Activated T-helper 1 cell treated with Interleukin-2 at 50 U/mL for 16 hours (primary cell): ENCODE results near the gene CNN2.

Source experiments
- DNase-seq: peaks from one replicate; pipeline ENCODE4 v3.0.0-alpha.2; 2020; ENCODE audit warnings: low read depth

The CNN2 gene

GRCh38 chr19:1026783-1027649 is 608 bp downstream of the CNN2 start:
- DNase-seq, result no peak

DNA sequence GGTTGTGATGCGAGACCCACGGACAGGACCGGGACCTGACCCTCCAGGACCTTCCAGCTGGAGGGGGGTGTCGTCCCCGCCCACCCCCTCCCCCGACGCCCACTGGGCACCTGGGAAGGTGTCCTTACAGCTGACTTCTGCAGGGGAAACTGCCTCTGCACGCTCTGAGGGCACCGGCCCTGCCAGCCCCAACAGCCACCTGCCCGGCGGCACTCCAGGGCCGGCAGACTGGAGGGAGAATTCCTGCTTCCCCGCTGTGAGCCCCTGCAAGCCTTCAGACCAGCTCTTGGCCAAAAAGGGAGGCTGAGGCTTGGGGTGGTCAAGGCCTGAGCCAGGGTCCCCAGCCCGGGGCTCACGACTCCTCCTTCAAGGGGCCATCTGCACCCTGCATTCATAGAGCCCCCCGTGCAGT is 1.2 kb downstream of the CNN2 start:
- DNase-seq, result no peak

DNA sequence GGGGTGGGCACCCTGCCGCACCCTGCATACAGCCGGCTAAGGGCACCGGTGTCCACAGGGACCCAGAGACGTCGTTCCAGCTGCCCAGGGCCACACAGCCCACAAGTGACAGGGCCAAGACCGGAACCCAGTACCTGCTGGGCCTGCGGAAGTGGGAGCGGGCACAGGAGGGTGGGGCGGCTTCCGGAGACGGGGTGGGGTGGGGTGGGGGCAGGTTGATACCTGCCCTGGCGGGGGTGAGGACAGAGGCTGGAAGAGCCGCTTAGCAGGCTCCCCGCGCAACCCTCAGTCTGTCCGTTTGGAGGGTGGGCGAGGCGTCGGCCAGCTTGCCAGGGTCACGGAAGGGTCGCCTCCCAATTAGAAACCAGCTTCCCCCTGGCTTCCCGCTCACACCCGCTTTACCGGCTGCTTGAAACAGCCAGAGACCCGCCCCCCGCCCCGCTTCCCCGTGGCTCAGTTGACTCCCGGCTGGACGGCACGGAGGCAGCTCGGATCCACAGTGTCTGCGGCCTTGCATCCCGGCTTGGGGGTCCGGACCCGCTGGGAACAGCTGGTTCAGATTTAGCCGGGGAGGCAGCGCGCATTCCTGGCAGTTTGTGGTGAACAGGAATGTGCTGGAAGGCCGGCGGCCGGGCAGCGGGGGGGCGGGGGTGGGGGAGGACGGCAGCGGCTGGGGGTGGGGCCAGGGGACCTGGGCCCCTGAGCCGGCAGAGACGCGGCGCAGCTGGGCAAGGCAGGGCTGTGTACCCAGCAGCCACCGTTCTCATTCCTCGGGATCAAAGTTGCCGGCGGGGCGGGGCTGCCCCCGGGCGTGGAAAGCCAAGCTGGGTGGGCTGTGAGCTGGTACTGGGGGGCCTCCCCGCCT is 1.9 kb downstream of the CNN2 start:
- peak; percentile 64 for DNase-seq

DNA sequence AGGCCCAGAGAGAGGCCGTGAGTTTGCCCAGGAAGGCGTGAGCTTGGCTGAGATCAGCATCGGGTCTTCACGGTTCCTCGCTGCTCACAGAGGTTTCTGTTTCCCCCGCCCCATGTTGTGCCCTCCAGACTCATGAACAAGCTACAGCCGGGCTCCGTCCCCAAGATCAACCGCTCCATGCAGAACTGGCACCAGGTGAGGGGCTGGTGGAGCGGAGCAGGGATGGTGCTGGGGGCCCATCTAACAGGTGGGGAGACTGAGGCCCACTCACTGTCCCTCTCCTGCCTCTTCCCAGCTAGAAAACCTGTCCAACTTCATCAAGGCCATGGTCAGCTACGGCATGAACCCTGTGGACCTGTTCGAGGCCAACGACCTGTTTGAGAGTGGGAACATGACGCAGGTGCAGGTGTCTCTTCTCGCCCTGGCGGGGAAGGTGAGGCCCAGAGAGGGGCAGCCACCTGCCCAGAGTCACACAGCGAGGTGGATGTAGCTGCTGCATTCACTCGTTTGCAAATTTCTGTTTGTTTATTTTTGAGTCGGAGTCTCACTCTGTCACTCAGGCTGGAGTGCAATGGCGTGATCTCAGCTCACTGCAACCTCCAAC is 6.0 kb downstream of the CNN2 start:
- no peak for DNase-seq

DNA sequence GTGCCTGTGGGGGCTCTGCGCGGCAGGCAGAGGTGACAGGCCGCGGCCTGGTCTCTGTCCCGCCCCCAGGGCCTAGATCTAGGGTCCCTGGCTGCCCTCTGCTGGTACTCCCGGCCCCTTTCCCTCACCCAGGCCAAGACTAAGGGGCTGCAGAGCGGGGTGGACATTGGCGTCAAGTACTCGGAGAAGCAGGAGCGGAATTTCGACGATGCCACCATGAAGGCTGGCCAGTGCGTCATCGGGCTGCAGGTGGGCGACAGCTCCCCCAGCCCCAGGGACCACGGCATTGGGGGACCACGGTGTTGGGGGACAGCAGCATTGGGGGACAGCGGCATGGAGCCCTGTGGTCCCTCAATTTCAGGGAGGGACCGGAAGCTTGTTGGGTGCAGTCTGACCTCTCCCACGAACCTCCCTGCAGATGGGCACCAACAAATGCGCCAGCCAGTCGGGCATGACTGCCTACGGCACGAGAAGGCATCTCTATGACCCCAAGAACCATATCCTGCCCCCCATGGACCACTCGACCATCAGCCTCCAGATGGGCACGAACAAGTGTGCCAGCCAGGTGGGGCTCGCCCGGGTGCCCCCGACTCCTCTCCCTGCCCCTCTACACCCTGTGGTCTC is 9.7 kb downstream of the CNN2 start:
- DNase-seq, result no peak

GRCh38 chr19:1037621-1038064 is 11.2 kb downstream of the CNN2 start:
- DNase-seq, result no peak

DNA sequence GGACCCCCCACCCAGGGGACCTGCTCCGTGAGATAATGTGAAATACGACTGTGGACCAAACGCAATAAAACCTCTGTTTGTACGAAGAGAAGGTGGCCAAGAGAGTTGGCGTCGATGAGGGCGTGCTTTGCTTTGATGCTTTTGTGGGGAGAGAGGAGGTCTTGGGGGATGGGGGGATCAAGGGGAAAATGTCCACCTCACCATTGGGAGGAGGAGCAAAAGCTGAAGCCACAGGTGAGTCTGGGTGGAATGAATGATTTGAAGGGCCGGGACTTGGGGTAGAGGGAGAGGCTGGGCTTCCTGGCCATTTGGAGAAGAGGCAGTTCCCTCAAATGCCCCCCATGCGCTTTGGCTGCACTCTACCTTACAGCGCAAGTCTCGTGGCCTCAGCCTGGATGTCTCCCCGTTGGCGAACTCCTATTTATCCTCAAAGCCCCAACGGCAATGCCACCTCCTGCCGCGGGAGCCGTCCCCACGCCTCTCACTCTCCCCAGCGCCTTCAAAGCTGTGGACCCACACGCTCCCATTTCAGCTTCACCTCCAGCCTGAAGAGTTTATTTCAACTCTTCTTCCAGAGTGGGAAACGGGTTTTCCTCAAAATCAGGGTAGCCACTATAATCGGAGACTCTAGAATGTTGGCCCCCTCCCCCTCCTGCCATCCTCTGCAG is 12.7 kb downstream of the CNN2 start:
- no peak for DNase-seq

- peak; percentile 99 for DNase-seq
These were observed 13.5 kb downstream of the CNN2 start, which contains the start of gene ABCA7 for GRCh38 chr19:1039646-1040475. TSS of gene ABCA7 (plus strand) at chr19:1040107. CDS start at chr19:1041362, 1,255 bp downstream.

DNA sequence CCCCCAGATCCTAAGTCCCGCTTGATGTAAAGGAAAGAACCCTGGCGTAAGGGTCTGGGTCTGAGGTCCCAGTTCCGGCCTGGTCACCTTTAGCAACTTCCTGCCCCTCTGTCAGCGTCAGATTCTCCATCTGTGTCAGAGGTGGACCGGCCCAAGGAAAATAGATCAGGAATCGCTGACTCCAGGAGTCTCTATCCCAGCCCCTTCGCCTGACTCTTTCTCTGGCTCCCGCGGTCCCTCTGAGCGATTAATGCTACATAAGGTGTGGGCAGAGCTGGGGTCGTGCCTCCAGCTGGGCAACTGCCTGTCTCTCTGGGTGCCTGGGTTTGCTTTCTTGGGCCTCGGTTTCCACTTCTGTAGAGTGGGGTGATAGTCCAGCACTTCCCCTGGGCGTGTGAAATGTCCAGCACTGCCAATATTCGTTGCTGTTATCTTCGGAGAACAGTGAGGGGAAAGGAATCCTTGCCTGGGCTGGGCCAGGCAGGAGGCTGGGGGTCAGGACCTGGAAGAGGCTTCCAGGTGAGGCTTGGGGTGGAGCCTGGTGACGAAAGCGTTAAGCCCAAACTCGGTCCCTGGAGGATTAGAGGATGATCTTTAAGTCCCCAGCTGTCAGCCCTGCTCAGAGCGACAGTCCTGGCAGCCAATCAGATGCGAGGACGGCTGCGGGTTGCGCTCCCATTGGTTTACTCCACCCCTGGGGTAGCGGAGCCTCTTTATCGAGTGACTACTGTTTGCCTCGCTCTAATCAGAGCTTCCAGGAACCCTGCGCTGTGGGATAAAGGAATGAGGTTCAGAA is 14.3 kb downstream of the CNN2 start:
- DNase-seq, result peak; percentile 84

- no peak for DNase-seq
These were observed 14.9 kb downstream of the CNN2 start for GRCh38 chr19:1041272-1041834.

GRCh38 chr19:1041835-1042685 is 15.7 kb downstream of the CNN2 start:
- no peak for DNase-seq

- no peak for DNase-seq
These were observed 16.5 kb downstream of the CNN2 start for GRCh38 chr19:1042689-1043511.

GRCh38 chr19:1045247-1045603 is 18.8 kb downstream of the CNN2 start:
- DNase-seq, result no peak

GRCh38 chr19:1046117-1046626 is 19.8 kb downstream of the CNN2 start:
- DNase-seq, result no peak

- no peak for DNase-seq
These were observed 20.7 kb downstream of the CNN2 start for GRCh38 chr19:1046836-1047695.

GRCh38 chr19:1047696-1048147 is 21.3 kb downstream of the CNN2 start:
- DNase-seq, result no peak
